GM23338 (cell line): ENCODE data around the gene RCAN3. TPM values are rescaled to one million over a fixed set of nuclear protein-coding genes. Genes with fewer than 3 reads are reported as not detected.

Source experiments
- ATAC-seq: fragments of 200-7000 bp; cut with Tn5 transposase; 3 replicates; pipeline ENCODE4 v1.9.1; 2020
- DNase-seq: peaks from one replicate; pipeline ENCODE4 v3.0.0-alpha.2; 2015; ENCODE audit warnings: low spot score
- H2AFZ ChIP-seq: fragments of 200-600 bp; sonication (generic); 2 replicates; pipeline ENCODE4 v1.8.0; 2016; ENCODE audit warnings: antibody characterized with exemption, mild to moderate bottlenecking, moderate library complexity
- H3F3A ChIP-seq: fragments of 200-600 bp; sonication (generic); replicated peaks from 2 replicates; pipeline ENCODE4 v1.8.0; 2017; ENCODE audit warnings: antibody characterized with exemption, mixed run types, low read depth
- H3K27ac ChIP-seq: fragments of 200-600 bp; sonication (generic); 2 replicates; pipeline ENCODE4 v1.6.1; 2016; ENCODE audit warnings: low read depth
- H3K27me3 ChIP-seq: fragments of 200-600 bp; sonication (generic); 2 replicates; pipeline ENCODE4 v1.8.0; 2016; ENCODE audit warnings: mild to moderate bottlenecking, mixed run types, moderate library complexity; ENCODE audit not compliant: insufficient read depth
- H3K36me3 ChIP-seq: fragments of 200-600 bp; sonication (generic); 2 replicates; pipeline ENCODE4 v1.8.0; 2016; ENCODE audit warnings: mild to moderate bottlenecking; ENCODE audit not compliant: insufficient read depth
- H3K4me1 ChIP-seq: fragments of 200-600 bp; sonication (generic); 2 replicates; pipeline ENCODE4 v1.8.0; 2016; ENCODE audit warnings: mild to moderate bottlenecking, moderate library complexity; ENCODE audit not compliant: insufficient read depth
- H3K4me2 ChIP-seq: fragments of 200-600 bp; sonication (generic); 2 replicates; pipeline ENCODE4 v1.7.1; 2017; ENCODE audit warnings: mixed run types
- H3K4me3 ChIP-seq: fragments of 200-600 bp; sonication (generic); 2 replicates; pipeline ENCODE4 v1.6.1; 2016; ENCODE audit warnings: mixed run types
- H3K79me2 ChIP-seq: fragments of 200-600 bp; sonication (generic); replicated peaks from 2 replicates; pipeline ENCODE4 v1.8.0; 2017; ENCODE audit warnings: mild to moderate bottlenecking; ENCODE audit not compliant: insufficient read depth
- H3K9me2 ChIP-seq: fragments of 200-600 bp; sonication (generic); 2 replicates; pipeline ENCODE4 v1.8.0; 2017; ENCODE audit not compliant: insufficient read depth
- H4K20me1 ChIP-seq: fragments of 200-600 bp; sonication (generic); replicated peaks from 2 replicates; pipeline ENCODE4 v1.8.0; 2017; ENCODE audit warnings: mild to moderate bottlenecking; ENCODE audit not compliant: insufficient read depth
- H3K27ac Mint-ChIP-seq: 2 replicates; pipeline ENCODE4 v1.8.0; 2020; ENCODE audit warnings: inconsistent platforms, mild to moderate bottlenecking, moderate library complexity, mixed read lengths
- H3K27me3 Mint-ChIP-seq: 3 replicates; pipeline ENCODE4 v1.8.0; 2022; ENCODE audit warnings: low read depth, mild to moderate bottlenecking, moderate library complexity, mixed read lengths, inconsistent platforms; ENCODE audit not compliant: insufficient read depth, poor library complexity
- H3K36me3 Mint-ChIP-seq: 3 replicates; pipeline ENCODE4 v1.8.0; 2021; ENCODE audit warnings: low read depth, mild to moderate bottlenecking, inconsistent platforms, moderate library complexity, mixed read lengths
- H3K4me1 Mint-ChIP-seq: 3 replicates; pipeline ENCODE4 v1.8.0; 2020; ENCODE audit warnings: mild to moderate bottlenecking, inconsistent platforms, mixed read lengths
- H3K4me3 Mint-ChIP-seq: 3 replicates; pipeline ENCODE4 v1.8.0; 2021; ENCODE audit warnings: moderate library complexity, mild to moderate bottlenecking, inconsistent platforms, mixed read lengths
- H3K9me3 Mint-ChIP-seq: 3 replicates; pipeline ENCODE4 v1.8.0; 2020; ENCODE audit warnings: moderate library complexity, mild to moderate bottlenecking, inconsistent platforms, mixed read lengths
- CREB1 ChIP-seq: fragments of 250-450 bp; sonication (Bioruptor Pico); IDR thresholded peaks from 2 replicates; pipeline ENCODE4 v1.5.0; 2020; ENCODE audit warnings: low read depth, mild to moderate bottlenecking, moderate library complexity
- ETS1 ChIP-seq: IDR thresholded peaks from 2 replicates; pipeline ENCODE4 v1.6.1; 2016; ENCODE audit warnings: antibody characterized with exemption
- EZH2 ChIP-seq: fragments of 200-600 bp; sonication (generic); IDR thresholded peaks from one replicate; pipeline ENCODE4 v1.8.0; 2017; ENCODE audit warnings: antibody characterized with exemption, mild to moderate bottlenecking, low read depth; ENCODE audit not compliant: unreplicated experiment
- EZH2phosphoT487 ChIP-seq: fragments of 200-600 bp; sonication (generic); IDR thresholded peaks from one replicate; pipeline ENCODE4 v1.8.1; 2018; ENCODE audit warnings: antibody characterized with exemption; ENCODE audit not compliant: unreplicated experiment
- JUNB ChIP-seq: IDR thresholded peaks from one replicate; pipeline ENCODE4 v1.6.1; 2016; ENCODE audit warnings: antibody characterized with exemption; ENCODE audit not compliant: unreplicated experiment
- NANOG ChIP-seq: IDR thresholded peaks from 2 replicates; pipeline ENCODE4 v1.6.1; 2016; ENCODE audit warnings: antibody characterized with exemption, borderline replicate concordance
- POLR2AphosphoS5 ChIP-seq: IDR thresholded peaks from 2 replicates; pipeline ENCODE4 v1.6.1; 2016; ENCODE audit warnings: antibody characterized with exemption, low read depth
- REST ChIP-seq: IDR thresholded peaks from one replicate; pipeline ENCODE4 v1.6.1; 2018; ENCODE audit warnings: antibody characterized with exemption; ENCODE audit not compliant: unreplicated experiment
- STAT1 ChIP-seq: IDR thresholded peaks from one replicate; pipeline ENCODE4 v1.6.1; 2016; ENCODE audit warnings: antibody characterized with exemption; ENCODE audit not compliant: unreplicated experiment
- ZNF114 ChIP-seq: fragments of 250-450 bp; sonication (Bioruptor Pico); IDR thresholded peaks from 2 replicates; pipeline ENCODE4 v1.5.0; 2020; ENCODE audit warnings: mild to moderate bottlenecking, moderate library complexity
- ZNF331 ChIP-seq: fragments of 250-450 bp; sonication (Bioruptor Pico); IDR thresholded peaks from 2 replicates; pipeline ENCODE4 v1.5.0; 2020; ENCODE audit warnings: low read depth, mild to moderate bottlenecking, moderate library complexity
- polyA plus RNA-seq: library from polyadenylated mRNA; unstranded; fragments of >200 nt; fragmentation: Nextera tagmentation; extraction: Ambion mirVana; gene quantifications from 2 replicates; pipeline ENCODE4 v1.2.1, GENCODE V29; 2016
- total RNA-seq: library from RNA; depleted of rRNA; stranded (reverse); fragments of >200 nt; shearing (Covaris generic); gene quantifications from 2 replicates; pipeline ENCODE4 v1.2.3, GENCODE V29; 2014
- TF ChIP-seq, protein P1 (sequence below), 2 experiments: fragments of 200-600 bp in 1 of 2; sonication (generic) in 1 of 2; conservative IDR thresholded peaks; 2 replicates each; pipeline versions ENCODE4 v1.5.1 to v1.6.1; 2016 to 2017; ENCODE audit warnings: antibody characterized with exemption in 2 of 2, low read depth in 2 of 2, mild to moderate bottlenecking in 2 of 2, moderate library complexity in 1 of 2
- TF ChIP-seq, protein P2 (sequence below): fragments of 250-450 bp; sonication (Bioruptor Pico); IDR thresholded peaks from 2 replicates; pipeline ENCODE4 v1.5.0; 2020; ENCODE audit warnings: mild to moderate bottlenecking, moderate library complexity

Gene RCAN3
- total and polyA plus RNA-seq, 2 experiments from 2014 or later, result 8.9 to 11.2 TPM

DNA sequence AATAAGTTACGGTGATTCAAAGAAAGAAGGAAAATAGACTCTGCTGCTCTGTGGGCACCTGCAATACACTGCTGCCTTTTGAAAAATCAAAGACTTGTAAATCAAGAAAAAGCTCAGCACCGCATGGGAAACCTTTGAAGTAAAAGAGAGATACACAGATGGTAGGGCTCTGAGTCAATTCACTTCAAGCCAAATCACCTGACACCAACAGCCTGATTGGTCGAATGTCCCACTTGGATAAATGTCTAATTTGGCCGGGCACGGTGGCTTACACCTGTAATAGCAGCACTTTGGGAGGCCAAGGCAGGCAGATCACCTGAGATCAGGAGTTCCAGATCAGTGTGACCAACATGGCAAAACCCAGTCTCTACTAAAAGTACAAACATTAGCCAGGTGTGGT, 19.2 kb upstream of the RCAN3 start:
- H3K4me1 Mint-ChIP-seq, result peaks cover 12% of the 10 kb centered on the region
- Histone ChIP-seq H3K4me1 (peaks cover 12% of the 10 kb centered on the region), H4K20me1 (no peaks in the 10 kb centered on the region), H3K36me3 (no peaks in the 10 kb centered on the region), H2AFZ (peak overlapping the region; percentile 40; the same call in 1 of the 2 replicates), H3F3A (no peaks in the 10 kb centered on the region), H3K9me2 (peaks cover 4% of the 10 kb centered on the region; the same call in 1 of the 2 replicates), H3K4me3 (no peak overlapping the region), H3K27ac (no peak overlapping the region), H3K27me3 (no peaks in the 10 kb centered on the region), H3K79me2 (no peaks in the 10 kb centered on the region), H3K4me2 (no peak overlapping the region)
- DNase-seq, result no peak
- no peak overlapping the region for H3K27ac Mint-ChIP-seq
- TF ChIP-seq ZNF114 (CRISPR knock-in tag) (no peak), CREB1 (CRISPR knock-in tag) (no peak), EZH2 (no peak), STAT1 (no peak), JUNB (no peak), ETS1 (no peak), REST (no peak), ZNF331 (CRISPR knock-in tag) (no peak), NANOG (no peak), POLR2AphosphoS5 (no peak), EZH2phosphoT487 (no peak)
- TF ChIP-seq, protein P1, sequence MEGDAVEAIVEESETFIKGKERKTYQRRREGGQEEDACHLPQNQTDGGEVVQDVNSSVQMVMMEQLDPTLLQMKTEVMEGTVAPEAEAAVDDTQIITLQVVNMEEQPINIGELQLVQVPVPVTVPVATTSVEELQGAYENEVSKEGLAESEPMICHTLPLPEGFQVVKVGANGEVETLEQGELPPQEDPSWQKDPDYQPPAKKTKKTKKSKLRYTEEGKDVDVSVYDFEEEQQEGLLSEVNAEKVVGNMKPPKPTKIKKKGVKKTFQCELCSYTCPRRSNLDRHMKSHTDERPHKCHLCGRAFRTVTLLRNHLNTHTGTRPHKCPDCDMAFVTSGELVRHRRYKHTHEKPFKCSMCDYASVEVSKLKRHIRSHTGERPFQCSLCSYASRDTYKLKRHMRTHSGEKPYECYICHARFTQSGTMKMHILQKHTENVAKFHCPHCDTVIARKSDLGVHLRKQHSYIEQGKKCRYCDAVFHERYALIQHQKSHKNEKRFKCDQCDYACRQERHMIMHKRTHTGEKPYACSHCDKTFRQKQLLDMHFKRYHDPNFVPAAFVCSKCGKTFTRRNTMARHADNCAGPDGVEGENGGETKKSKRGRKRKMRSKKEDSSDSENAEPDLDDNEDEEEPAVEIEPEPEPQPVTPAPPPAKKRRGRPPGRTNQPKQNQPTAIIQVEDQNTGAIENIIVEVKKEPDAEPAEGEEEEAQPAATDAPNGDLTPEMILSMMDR (conservative IDR thresholded peaks at IDR 0.05; ENCODE audit: low read depth in 2 of 2), result no peak
- TF ChIP-seq, protein P2, sequence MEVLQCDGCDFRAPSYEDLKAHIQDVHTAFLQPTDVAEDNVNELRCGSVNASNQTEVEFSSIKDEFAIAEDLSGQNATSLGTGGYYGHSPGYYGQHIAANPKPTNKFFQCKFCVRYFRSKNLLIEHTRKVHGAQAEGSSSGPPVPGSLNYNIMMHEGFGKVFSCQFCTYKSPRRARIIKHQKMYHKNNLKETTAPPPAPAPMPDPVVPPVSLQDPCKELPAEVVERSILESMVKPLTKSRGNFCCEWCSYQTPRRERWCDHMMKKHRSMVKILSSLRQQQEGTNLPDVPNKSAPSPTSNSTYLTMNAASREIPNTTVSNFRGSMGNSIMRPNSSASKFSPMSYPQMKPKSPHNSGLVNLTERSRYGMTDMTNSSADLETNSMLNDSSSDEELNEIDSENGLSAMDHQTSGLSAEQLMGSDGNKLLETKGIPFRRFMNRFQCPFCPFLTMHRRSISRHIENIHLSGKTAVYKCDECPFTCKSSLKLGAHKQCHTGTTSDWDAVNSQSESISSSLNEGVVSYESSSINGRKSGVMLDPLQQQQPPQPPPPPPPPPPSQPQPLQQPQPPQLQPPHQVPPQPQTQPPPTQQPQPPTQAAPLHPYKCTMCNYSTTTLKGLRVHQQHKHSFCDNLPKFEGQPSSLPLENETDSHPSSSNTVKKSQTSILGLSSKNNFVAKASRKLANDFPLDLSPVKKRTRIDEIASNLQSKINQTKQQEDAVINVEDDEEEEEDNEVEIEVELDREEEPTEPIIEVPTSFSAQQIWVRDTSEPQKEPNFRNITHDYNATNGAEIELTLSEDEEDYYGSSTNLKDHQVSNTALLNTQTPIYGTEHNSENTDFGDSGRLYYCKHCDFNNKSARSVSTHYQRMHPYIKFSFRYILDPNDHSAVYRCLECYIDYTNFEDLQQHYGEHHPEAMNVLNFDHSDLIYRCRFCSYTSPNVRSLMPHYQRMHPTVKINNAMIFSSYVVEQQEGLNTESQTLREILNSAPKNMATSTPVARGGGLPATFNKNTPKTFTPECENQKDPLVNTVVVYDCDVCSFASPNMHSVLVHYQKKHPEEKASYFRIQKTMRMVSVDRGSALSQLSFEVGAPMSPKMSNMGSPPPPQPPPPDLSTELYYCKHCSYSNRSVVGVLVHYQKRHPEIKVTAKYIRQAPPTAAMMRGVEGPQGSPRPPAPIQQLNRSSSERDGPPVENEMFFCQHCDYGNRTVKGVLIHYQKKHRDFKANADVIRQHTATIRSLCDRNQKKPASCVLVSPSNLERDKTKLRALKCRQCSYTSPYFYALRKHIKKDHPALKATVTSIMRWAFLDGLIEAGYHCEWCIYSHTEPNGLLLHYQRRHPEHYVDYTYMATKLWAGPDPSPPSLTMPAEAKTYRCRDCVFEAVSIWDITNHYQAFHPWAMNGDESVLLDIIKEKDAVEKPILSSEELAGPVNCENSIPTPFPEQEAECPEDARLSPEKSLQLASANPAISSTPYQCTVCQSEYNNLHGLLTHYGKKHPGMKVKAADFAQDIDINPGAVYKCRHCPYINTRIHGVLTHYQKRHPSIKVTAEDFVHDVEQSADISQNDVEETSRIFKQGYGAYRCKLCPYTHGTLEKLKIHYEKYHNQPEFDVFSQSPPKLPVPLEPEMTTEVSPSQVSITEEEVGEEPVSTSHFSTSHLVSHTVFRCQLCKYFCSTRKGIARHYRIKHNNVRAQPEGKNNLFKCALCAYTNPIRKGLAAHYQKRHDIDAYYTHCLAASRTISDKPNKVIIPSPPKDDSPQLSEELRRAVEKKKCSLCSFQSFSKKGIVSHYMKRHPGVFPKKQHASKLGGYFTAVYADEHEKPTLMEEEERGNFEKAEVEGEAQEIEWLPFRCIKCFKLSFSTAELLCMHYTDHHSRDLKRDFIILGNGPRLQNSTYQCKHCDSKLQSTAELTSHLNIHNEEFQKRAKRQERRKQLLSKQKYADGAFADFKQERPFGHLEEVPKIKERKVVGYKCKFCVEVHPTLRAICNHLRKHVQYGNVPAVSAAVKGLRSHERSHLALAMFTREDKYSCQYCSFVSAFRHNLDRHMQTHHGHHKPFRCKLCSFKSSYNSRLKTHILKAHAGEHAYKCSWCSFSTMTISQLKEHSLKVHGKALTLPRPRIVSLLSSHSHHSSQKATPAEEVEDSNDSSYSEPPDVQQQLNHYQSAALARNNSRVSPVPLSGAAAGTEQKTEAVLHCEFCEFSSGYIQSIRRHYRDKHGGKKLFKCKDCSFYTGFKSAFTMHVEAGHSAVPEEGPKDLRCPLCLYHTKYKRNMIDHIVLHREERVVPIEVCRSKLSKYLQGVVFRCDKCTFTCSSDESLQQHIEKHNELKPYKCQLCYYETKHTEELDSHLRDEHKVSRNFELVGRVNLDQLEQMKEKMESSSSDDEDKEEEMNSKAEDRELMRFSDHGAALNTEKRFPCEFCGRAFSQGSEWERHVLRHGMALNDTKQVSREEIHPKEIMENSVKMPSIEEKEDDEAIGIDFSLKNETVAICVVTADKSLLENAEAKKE, result no peak
- no peak for ATAC-seq
- H3K9me3 Mint-ChIP-seq, result peaks cover 5% of the 10 kb centered on the region; the same call in 2 of the 3 replicates
- no peak overlapping the region for H3K4me3 Mint-ChIP-seq
- H3K36me3 Mint-ChIP-seq, result peaks cover 5% of the 10 kb centered on the region; the same call in 2 of the 3 replicates
- H3K27me3 Mint-ChIP-seq, result peaks cover 9% of the 10 kb centered on the region
